ENCODE measurements around the gene FAM120C.

The FAM120C gene

DNA sequence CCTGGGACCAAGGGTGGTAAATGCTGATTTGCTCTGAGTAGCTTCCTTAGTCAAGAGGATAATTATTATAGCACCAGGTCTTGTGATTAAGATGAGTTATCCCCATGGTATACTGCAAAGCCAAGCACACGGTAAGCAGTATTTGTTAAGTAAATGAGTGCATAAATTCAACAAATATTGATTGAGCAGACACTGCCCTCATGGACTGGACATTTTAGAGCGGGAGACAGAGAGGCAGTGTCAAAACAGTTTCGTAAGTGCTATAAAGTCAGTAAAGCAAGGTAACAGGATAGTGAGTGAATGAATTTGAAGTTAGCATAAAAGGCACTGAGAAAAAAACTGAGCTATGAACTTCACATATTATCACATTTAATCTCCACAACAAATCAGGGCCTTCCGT lies 152.7 kb downstream of the FAM120C start:
- no peak for DNase-seq

DNA sequence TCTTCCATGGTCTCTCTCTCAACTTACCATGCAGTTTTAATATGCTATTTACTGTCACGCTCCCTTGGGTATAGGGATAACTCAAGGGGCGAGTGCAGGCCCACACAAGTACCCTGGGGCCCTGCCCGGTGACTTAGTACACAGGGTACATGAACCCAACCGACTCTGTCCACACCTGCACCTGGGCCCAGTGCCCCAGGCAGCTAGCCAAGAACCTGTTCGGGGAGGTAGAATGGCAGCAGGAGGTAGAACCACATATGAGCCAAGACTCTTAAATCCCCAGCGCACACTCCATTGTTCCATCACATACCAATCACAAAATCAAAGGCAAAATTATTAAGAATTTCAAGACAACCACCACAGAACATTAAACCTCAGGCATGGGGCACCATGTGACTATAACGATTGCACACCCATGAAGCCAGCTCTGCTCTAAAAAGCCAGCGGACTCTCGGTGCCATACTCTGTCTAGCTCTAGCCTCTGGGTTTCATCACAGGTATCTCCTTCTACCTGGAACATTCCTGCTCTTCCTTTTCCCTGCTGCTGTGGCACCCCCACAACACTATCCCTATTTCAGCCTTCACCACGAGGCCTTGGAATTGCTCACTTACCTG lies 153.4 kb downstream of the FAM120C start:
- no peak for DNase-seq

DNA sequence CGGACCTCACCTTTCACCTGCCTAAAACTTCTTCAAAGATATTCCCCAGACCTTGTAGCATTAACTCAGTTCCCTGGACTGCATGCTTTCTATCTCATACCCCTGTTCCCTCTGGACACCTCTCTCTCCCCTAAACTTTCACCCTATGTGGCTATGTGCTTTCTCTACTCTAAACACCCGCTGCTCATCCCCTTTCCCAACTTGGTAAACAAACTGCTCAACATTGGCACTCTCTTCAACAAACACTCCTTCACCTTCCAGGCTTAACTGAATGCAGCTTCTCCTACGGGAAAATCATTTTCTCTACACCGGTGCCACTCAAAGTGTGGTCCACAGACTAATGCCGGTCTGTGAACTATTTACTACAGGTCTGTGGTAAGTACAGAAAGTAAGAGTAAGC lies 158.7 kb downstream of the FAM120C start:
- no peak for DNase-seq

Data from CD4-positive, alpha-beta T cell treated with Interleukin-21 for 1 hour (primary cell).